ENCODE measurements around the gene CDC42.

DNA sequence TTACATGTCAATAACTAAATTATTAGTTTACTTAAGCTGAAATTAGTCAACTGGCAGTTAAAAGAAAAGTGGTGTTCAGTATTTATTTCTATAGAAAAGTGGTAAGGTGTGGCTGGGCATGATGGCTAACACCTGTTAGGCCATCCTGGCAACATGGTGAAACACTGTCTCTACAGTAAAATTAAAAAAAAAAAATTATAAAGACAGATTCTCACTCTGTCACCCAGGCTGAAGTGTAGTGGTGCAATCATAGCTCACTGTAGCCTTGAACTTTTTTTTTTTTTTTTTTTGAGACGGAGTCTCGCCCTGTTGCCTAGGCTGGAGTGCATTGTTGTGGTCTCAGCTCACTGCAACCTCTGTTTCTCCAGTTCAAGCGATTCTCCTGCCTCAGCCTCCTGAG lies 57.5 kb downstream of the CDC42 start:
- TF ChIP-seq POLR2A (IDR thresholded peaks at IDR 0.05) (no peak), EP300 (IDR thresholded peaks at IDR 0.05) (no peak)
